T-helper 2 cell (primary cell): Measurements from ENCODE around the gene CRYZL1.
A peak's percentile ranks its signal among the peaks of the same experiment; 100 is the strongest.

Source experiments
- DNase-seq, 5 experiments: peaks; one replicate each; pipeline versions ENCODE4 v3.0.0 to v3.0.0-alpha.2; 2012 to 2022

The CRYZL1 gene

DNA sequence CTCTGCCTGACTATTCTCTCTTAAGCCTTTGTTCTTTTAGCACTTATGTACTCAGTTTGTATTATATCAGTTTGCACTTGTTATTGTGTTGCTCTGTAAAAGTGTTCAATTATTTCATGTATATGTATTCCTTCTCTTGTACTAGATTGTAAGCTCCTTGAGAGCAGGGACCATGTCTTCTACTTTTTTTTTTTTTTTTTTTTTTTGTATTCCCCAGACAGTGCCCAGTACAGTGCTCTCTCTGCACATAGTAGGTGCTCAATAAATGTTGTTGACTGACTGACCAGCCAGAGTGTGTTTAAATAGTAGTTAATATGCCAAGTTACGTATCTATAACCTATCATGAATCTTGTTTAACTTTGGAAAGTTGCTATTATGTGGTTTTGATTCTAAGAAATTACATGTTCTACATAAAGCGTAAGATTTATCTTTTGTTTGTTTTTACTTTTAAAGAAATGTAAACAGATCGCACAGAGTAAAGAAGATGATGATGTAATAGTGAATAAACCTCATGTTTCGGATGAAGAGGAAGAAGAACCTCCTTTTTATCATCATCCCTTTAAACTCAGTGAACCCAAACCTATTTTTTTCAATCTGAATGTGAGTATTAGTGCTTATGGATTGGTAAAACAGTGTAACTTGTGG is 82.6 kb downstream of the CRYZL1 start:
- no peak for DNase-seq

DNA sequence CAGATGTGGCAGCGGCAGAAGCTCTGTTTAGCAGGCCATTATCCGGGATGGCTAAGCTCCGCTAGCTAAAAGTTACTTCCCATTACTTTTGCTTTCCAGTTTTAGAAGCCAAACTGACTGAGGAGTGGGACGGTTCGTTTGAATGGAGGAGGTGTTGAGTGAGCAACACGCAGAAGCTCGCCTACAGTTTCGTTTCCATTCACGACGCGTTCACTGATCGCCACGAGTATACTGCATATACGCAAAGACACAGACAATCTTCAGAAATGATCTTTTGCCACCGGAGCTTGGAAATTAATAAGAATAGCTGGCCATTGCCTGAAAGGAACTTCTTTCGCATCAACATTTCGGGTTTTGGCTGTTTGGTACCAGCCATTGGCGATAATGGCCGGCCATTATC is 84.1 kb downstream of the CRYZL1 start:
- DNase-seq: no peak

GRCh38 chr21:33554982-33555344 is 86.6 kb downstream of the CRYZL1 start:
- no peak for DNase-seq

DNA sequence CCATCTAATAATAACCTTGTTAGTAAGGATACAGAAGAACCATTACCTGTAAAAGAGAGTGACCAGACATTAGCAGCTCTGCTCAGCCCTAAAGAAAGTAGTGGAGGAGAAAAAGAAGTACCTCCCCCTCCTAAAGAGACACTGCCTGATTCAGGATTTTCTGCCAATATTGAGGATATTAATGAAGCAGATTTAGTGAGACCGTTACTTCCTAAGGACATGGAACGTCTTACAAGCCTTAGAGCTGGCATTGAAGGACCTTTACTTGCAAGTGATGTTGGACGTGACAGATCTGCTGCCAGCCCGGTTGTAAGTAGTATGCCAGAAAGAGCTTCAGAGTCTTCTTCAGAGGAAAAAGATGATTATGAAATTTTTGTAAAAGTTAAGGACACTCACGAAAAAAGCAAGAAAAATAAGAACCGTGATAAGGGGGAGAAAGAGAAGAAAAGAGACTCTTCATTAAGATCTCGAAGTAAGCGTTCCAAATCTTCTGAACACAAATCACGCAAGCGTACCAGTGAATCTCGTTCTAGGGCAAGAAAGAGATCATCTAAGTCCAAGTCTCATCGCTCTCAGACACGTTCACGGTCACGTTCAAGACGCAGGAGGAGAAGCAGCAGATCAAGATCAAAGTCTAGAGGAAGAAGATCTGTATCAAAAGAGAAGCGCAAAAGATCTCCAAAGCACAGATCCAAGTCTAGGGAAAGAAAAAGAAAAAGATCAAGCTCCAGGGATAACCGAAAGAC is 87.1 kb downstream of the CRYZL1 start:
- no peak for DNase-seq

DNA sequence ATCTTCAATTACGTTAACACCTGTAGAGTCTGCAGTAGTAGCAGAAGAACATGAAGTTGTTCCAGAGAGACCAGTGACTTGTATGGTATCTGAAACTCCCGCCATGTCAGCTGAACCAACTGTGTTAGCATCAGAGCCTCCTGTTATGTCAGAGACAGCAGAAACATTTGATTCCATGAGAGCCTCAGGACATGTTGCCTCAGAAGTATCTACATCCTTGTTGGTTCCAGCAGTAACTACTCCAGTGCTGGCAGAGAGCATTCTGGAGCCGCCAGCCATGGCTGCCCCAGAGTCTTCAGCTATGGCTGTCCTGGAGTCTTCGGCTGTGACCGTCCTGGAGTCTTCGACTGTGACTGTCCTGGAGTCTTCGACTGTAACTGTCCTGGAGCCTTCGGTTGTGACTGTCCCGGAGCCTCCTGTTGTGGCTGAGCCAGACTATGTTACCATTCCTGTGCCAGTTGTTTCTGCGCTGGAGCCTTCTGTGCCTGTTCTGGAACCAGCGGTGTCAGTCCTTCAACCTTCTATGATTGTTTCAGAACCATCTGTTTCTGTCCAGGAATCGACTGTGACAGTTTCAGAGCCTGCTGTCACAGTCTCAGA is 88.4 kb downstream of the CRYZL1 start:
- DNase-seq: no peak

DNA sequence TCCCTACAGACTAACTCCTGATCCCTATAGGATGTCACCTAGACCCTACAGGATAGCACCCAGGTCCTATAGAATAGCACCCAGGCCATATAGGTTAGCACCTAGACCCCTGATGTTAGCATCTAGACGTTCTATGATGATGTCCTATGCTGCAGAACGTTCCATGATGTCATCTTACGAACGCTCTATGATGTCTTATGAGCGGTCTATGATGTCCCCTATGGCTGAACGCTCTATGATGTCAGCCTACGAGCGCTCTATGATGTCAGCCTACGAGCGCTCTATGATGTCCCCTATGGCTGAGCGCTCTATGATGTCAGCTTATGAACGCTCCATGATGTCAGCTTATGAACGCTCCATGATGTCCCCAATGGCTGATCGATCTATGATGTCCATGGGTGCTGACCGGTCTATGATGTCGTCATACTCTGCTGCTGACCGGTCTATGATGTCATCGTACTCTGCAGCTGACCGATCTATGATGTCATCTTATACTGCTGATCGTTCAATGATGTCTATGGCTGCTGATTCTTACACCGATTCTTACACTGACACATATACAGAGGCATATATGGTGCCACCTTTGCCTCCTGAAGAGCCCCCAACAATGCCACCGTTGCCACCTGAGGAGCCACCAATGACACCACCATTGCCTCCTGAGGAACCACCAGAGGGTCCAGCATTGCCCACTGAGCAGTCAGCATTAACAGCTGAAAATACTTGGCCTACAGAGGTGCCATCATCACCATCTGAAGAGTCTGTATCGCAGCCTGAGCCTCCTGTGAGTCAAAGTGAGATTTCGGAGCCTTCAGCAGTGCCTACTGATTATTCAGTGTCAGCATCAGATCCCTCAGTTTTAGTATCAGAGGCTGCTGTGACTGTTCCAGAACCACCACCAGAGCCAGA is 89.2 kb downstream of the CRYZL1 start:
- DNase-seq: no peak

GRCh38 chr21:33551664-33552063 is 89.9 kb downstream of the CRYZL1 start:
- no peak for DNase-seq

- DNase-seq: no peak
Measured at GRCh38 chr21:33550772-33551660, 90.5 kb downstream of the CRYZL1 start.

DNA sequence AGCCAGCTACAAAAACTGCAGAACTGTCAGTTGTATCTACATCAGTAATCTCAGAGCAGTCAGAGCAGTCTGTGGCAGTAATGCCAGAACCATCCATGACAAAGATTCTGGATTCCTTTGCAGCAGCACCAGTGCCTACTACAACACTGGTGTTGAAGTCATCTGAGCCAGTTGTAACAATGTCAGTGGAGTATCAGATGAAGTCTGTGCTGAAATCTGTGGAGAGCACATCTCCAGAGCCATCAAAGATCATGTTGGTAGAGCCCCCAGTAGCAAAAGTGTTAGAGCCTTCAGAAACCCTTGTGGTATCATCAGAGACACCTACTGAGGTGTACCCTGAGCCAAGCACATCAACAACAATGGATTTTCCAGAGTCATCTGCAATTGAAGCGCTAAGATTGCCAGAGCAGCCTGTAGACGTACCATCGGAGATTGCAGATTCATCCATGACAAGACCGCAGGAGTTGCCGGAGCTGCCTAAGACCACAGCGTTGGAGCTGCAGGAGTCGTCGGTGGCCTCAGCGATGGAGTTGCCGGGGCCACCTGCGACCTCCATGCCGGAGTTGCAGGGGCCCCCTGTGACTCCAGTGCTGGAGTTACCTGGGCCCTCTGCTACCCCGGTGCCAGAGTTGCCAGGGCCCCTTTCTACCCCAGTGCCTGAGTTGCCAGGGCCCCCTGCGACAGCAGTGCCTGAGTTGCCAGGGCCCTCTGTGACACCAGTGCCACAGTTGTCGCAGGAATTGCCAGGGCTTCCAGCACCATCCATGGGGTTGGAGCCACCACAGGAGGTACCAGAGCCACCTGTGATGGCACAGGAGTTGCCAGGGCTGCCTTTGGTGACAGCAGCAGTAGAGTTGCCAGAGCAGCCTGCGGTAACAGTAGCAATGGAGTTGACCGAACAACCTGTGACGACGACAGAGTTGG is 91.4 kb downstream of the CRYZL1 start:
- DNase-seq: no peak

DNA sequence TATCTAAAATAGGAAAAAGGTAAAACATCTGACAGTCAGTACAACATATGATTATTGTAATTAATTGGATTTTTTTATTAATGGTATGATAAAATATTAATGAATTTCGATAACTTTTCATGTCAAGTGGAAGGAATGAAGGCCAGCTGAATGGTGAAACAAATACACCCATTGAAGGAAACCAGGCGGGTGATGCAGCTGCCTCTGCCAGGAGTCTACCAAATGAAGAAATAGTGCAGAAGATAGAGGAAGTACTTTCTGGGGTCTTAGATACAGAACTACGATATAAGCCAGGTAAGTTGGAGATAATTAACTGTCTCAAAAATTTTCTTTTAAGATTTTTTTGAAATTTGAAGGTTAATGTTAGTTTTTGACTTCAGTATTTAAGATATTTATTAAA is 95.5 kb downstream of the CRYZL1 start:
- DNase-seq: no peak

GRCh38 chr21:33544451-33545195 is 96.9 kb downstream of the CRYZL1 start:
- no peak for DNase-seq

GRCh38 chr21:33543505-33544129 is 97.9 kb downstream of the CRYZL1 start:
- DNase-seq: peak in 3 of 5 experiments; percentile 20 to 57 (median 41)

GRCh38 chr21:33542640-33543504 is 98.7 kb downstream of the CRYZL1 start, which contains the start of gene SON:
TSS of gene SON (plus strand) at chr21:33543038. CDS start at chr21:33543093, 55 bp downstream.
- DNase-seq: peak; percentile 92 to 100 (median 98)

- DNase-seq: peak; percentile 70 to 87 (median 76)
Measured at GRCh38 chr21:33541756-33542639, 99.5 kb downstream of the CRYZL1 start, which contains the start of gene GART. TSS of gene GART (minus strand) at chr21:33542117. CDS start at chr21:33539315, 2,802 bp downstream.

- DNase-seq: peak in 1 of 5 experiments; percentile 47
Measured at GRCh38 chr21:33541105-33541711, 100.3 kb downstream of the CRYZL1 start.

- no peak for DNase-seq
Measured at GRCh38 chr21:33540711-33541104, 100.8 kb downstream of the CRYZL1 start.

- DNase-seq: no peak
Measured at GRCh38 chr21:33539616-33540015, 101.9 kb downstream of the CRYZL1 start.
